MM.1S (cell line): ENCODE measurements around the gene RBM47.

Source experiments
- DNase-seq: peaks from one replicate; pipeline ENCODE4 v3.0.0-alpha.2; 2015
- H2AFZ ChIP-seq: fragments of 300-600 bp; sonication (generic); 2 replicates; pipeline ENCODE4 v1.6.0; 2016; ENCODE audit warnings: antibody characterized with exemption, low read length
- H3F3A ChIP-seq: fragments of 300-600 bp; sonication (generic); 2 replicates; pipeline ENCODE4 v1.6.1; 2016; ENCODE audit warnings: mild to moderate bottlenecking, antibody characterized with exemption, low read length, moderate library complexity, mixed read lengths; ENCODE audit not compliant: insufficient read depth
- H3K27ac ChIP-seq: fragments of 300-600 bp; sonication (generic); 2 replicates; pipeline ENCODE4 v1.5.1; 2016; ENCODE audit warnings: mild to moderate bottlenecking, low read length
- H3K27me3 ChIP-seq: fragments of 300-600 bp; sonication (generic); replicated peaks from 2 replicates; pipeline ENCODE4 v1.6.0; 2016; ENCODE audit warnings: low read length; ENCODE audit not compliant: insufficient read depth
- H3K36me3 ChIP-seq: fragments of 300-600 bp; sonication (generic); replicated peaks from 2 replicates; pipeline ENCODE4 v1.6.1; 2016; ENCODE audit warnings: mild to moderate bottlenecking, low read length, mixed read lengths; ENCODE audit not compliant: insufficient read depth
- H3K4me1 ChIP-seq: fragments of 300-600 bp; sonication (generic); 2 replicates; pipeline ENCODE4 v1.6.1; 2016; ENCODE audit warnings: low read length, mixed read lengths
- H3K4me2 ChIP-seq: fragments of 300-600 bp; sonication (generic); 2 replicates; pipeline ENCODE4 v1.6.0; 2016; ENCODE audit warnings: low read depth, low read length
- H3K4me3 ChIP-seq: fragments of 300-600 bp; sonication (generic); 2 replicates; pipeline ENCODE4 v1.5.1; 2016; ENCODE audit warnings: low read length, mixed read lengths
- H3K79me2 ChIP-seq: fragments of 300-600 bp; sonication (generic); 2 replicates; pipeline ENCODE4 v1.6.1; 2016; ENCODE audit warnings: mixed run types, low read length, mixed read lengths
- H3K9ac ChIP-seq: fragments of 300-600 bp; sonication (generic); 2 replicates; pipeline ENCODE4 v1.6.1; 2016; ENCODE audit warnings: low read length, mixed read lengths
- H3K9me2 ChIP-seq: fragments of 300-600 bp; sonication (generic); replicated peaks from 2 replicates; pipeline ENCODE4 v1.6.1; 2016; ENCODE audit warnings: mild to moderate bottlenecking, low read length, mixed read lengths; ENCODE audit not compliant: insufficient read depth
- H3K9me3 ChIP-seq: fragments of 300-600 bp; sonication (generic); replicated peaks from 2 replicates; pipeline ENCODE4 v1.6.1; 2016; ENCODE audit warnings: mild to moderate bottlenecking, low read length, mixed read lengths; ENCODE audit not compliant: insufficient read depth
- H4K20me1 ChIP-seq: fragments of 300-600 bp; sonication (generic); 2 replicates; pipeline ENCODE4 v1.6.1; 2016; ENCODE audit warnings: mild to moderate bottlenecking, low read length, moderate library complexity, mixed read lengths; ENCODE audit not compliant: insufficient read depth
- EZH2 ChIP-seq: fragments of 300-600 bp; sonication (generic); optimal IDR thresholded peaks from 2 replicates; pipeline ENCODE3; 2017; ENCODE audit warnings: low read depth, mild to moderate bottlenecking, antibody characterized with exemption, low read length, mixed read lengths
- EZH2phosphoT487 ChIP-seq: fragments of 300-600 bp; sonication (generic); IDR thresholded peaks from 2 replicates; pipeline ENCODE4 v1.6.1; 2018; ENCODE audit warnings: antibody characterized with exemption, low read length
- TF ChIP-seq, protein P1 (sequence below): fragments of 300-600 bp; sonication (generic); IDR thresholded peaks from 2 replicates; pipeline ENCODE4 v1.5.1; 2016; ENCODE audit warnings: antibody characterized with exemption, low read length, mixed read lengths

RBM47 gene

DNA sequence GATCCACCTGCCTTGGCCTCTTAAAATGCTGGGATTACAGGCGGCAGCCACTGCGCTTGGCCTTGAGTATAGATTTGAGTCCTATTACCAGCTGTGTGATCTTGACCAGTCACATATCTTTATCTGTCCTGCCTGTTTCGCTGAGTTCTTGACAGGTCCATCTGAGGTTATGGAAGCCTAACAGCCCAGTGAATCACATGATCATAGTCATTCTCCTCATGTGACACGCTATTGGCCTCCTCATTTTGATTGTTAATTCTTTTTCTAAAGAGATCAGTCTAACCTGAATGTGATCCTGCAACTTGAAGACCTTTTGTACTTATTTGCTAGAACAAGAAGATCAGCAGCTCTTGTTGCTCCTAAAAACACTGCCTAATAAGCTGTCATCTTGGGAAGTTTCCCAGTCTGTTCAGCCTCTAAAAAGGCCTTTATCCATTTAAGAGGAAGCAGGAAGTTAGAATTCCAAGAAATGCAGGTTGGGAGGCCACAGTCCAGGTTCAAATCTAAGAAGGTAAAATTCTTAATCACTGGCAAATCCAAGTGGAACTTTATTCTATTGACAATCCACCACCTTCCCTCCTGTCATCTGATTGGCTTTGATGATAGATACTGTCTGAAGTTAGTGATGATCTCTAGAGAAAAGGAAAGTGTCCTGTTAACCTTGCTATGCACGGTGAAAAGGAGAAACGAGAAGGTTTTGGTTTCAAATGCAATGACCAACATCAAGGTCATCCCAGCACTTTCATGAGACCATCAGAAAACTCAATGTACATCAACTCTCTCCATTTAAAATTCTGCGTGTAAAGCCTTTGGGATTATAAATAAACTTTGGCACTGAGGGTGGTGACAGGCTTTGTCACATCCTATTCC lies 207.6 kb downstream of the RBM47 start:
- H2AFZ ChIP-seq, result no peak overlapping the region
- H3K4me3 ChIP-seq, result no peak overlapping the region
- no peaks in the 10 kb centered on the region for H4K20me1 ChIP-seq
- no peaks in the 10 kb centered on the region for H3K79me2 ChIP-seq
- DNase-seq, result no peak
- no peak for TF ChIP-seq EZH2phosphoT487
- TF ChIP-seq, protein P1, sequence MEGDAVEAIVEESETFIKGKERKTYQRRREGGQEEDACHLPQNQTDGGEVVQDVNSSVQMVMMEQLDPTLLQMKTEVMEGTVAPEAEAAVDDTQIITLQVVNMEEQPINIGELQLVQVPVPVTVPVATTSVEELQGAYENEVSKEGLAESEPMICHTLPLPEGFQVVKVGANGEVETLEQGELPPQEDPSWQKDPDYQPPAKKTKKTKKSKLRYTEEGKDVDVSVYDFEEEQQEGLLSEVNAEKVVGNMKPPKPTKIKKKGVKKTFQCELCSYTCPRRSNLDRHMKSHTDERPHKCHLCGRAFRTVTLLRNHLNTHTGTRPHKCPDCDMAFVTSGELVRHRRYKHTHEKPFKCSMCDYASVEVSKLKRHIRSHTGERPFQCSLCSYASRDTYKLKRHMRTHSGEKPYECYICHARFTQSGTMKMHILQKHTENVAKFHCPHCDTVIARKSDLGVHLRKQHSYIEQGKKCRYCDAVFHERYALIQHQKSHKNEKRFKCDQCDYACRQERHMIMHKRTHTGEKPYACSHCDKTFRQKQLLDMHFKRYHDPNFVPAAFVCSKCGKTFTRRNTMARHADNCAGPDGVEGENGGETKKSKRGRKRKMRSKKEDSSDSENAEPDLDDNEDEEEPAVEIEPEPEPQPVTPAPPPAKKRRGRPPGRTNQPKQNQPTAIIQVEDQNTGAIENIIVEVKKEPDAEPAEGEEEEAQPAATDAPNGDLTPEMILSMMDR, result no peak
- no peak for TF ChIP-seq EZH2
- H3K9me2 ChIP-seq, result no peaks in the 10 kb centered on the region
- no peaks in the 10 kb centered on the region for H3K27me3 ChIP-seq
- no peaks in the 10 kb centered on the region for H3F3A ChIP-seq
- no peak overlapping the region for H3K9ac ChIP-seq
- no peak overlapping the region for H3K27ac ChIP-seq
- H3K4me2 ChIP-seq, result no peak overlapping the region
- no peaks in the 10 kb centered on the region for H3K9me3 ChIP-seq
- H3K4me1 ChIP-seq, result peaks cover 6% of the 10 kb centered on the region; the same call in 1 of the 2 replicates
- peaks cover 3% of the 10 kb centered on the region; the same call in 1 of the 2 replicates for H3K36me3 ChIP-seq

DNA sequence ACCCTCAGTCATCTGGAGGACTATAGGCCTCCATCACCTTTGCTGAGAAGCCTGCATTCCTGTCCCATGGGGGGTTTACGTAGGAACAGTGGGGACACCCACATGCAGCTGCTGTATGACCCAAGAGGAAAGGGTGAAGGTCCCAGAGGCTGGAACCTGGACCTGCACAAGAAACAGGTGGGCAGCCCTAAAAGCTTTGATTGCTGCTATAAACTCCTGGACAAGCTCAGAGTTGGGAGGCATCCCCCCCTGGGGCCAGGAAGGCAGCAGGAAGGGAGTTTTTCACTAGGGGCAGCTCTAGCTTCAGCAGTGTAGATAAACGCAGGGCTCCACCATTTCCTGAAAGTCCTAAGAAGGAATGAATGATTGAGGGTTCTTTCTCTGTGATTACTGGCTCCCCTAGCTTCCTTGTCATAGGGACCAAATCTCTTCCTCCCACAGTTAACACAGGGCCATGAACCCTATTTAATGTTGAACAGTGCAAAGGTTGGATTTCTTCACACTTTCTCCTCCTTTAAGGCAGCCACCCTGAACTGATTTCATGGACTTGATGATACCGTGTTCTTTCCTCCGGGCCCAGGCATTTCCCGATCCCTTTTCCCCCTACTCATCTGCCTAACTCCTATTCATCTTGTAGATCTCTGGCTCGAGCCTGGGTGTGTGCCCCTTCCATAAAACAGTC lies 210.3 kb downstream of the RBM47 start:
- Histone ChIP-seq H3K4me1 (peaks cover 6% of the 10 kb centered on the region; the same call in 1 of the 2 replicates), H3K27me3 (no peaks in the 10 kb centered on the region), H3K79me2 (no peaks in the 10 kb centered on the region), H3F3A (no peaks in the 10 kb centered on the region), H3K36me3 (peaks cover under 1% of the 10 kb centered on the region; the same call in 1 of the 2 replicates), H4K20me1 (no peaks in the 10 kb centered on the region), H2AFZ (no peak overlapping the region), H3K4me3 (no peak overlapping the region), H3K27ac (no peak overlapping the region), H3K9ac (no peak overlapping the region), H3K9me2 (no peaks in the 10 kb centered on the region), H3K4me2 (no peak overlapping the region), H3K9me3 (no peaks in the 10 kb centered on the region)
- TF ChIP-seq EZH2 (no peak), EZH2phosphoT487 (no peak)
- TF ChIP-seq, protein P1, result no peak
- no peak for DNase-seq

DNA sequence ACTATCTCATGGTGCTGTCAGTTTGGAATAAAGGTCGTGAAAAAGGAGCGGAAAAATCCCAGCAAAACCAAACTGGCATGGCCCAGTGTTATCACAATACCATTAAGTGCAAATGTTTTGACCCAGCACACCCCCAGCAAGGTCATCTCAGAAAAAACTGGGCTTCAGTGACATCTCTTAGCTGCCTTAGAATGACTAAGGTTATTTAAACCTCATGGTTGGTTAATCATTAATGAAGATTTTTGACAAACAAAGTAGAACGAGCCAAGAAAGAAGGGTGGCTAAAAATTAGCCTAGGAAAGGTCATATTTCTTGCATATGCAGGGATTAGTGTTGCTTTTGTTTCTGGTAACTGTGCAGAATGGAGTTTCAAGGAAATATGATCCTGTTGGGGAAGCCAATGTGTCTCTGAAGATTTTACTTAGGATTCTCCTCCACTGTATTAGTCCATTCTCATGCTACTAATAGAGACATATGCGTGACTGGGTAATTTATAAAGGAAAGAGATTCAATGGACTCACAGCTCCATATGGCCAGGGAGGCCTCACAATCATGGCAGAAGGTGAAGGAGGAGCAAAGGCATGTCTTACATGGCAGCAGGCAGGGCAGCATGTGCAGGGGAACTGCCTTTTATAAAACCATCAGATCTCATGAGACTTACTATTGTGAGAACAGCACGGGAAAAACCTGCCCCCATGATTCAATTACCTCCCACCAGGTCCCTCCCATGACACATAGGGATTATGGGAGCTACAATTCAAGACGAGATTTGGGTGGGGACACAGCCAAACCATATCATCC lies 211.0 kb downstream of the RBM47 start:
- TF ChIP-seq, protein P1, result no peak
- TF ChIP-seq EZH2phosphoT487 (no peak), EZH2 (no peak)
- Histone ChIP-seq H3K4me1 (peaks cover 6% of the 10 kb centered on the region; the same call in 1 of the 2 replicates), H3K4me2 (no peak overlapping the region), H3K79me2 (no peaks in the 10 kb centered on the region), H3K9ac (no peak overlapping the region), H3K9me2 (no peaks in the 10 kb centered on the region), H3K27me3 (no peaks in the 10 kb centered on the region), H3F3A (no peaks in the 10 kb centered on the region), H3K4me3 (no peak overlapping the region), H3K36me3 (no peaks in the 10 kb centered on the region; the same call in 1 of the 2 replicates), H3K9me3 (no peaks in the 10 kb centered on the region), H2AFZ (no peak overlapping the region), H3K27ac (no peak overlapping the region), H4K20me1 (no peaks in the 10 kb centered on the region)
- no peak for DNase-seq
